Measurements from ENCODE around the gene SCRN1.

DNA sequence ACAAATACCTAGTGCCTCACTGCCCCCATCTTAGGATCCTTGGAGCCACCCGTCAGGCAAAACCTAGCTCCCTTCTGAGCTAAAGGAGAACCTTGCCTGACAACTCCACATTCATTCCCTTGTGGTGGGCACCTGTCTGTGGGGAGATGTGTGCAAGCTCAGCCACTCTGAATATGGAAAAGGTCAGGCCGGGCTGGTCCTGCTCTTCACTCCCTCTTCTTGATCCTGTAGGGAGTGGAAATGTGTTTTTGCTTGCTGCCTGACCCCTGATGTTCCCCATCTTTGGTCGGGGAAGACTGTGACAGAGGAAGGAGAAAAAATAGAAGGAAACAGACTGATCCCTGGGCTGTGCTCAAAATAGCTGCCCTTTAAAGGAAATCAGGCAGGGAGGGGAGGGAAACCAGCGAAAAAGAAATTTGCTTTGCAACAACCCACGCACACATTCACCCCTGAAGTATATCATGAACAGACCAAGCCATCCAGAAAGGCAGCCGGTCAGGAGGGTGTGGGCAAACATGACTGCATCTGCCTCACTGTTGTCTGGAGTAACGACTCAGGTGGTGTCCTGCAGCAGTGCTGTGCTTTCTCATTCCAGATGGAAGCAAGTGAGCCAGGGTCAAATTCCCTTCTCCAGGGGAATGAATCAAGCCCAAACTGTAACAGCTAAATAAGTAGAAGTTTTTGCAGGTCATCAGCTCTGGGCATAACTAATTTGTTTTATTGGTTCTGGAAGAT lies 74.0 kb downstream of the SCRN1 start:
- TF ChIP-seq EZH2 (IDR thresholded peaks at IDR 0.05) (no peak), POLR2AphosphoS5 (IDR thresholded peaks at IDR 0.05; ENCODE audit: borderline replicate concordance, low read depth, low read length) (no peak)
